ENCODE data around the gene VAPA. TPM values are rescaled to one million over a fixed set of nuclear protein-coding genes. Genes with fewer than 3 reads are reported as not detected.

VAPA gene
- total RNA-seq, 1 experiment from 2014 or later = 444 TPM

DNA sequence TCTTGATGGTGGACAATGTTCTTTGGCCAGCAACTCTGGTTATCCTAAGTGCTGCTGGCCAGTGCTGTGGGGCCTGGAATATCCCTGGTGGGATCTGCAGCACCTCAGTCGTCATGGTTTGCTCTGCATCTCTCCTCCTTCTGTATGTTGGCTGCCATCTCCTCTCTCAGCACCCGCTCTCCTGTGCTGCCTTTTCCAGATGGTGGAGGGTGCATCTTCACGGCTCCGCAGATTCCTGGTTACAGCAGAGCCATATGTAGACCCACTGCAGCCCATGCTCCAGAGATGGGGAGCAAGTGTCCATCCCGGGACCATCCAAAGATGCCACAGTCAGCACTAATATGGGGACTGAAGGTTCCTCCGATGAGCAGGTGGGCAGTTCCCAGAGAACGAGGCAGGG lies 90.0 kb downstream of the VAPA start:
- Histone ChIP-seq H3K4me3 (no peak overlapping the region), H3K27me3 (replicated peaks) (no peaks in the 10 kb centered on the region), H3K9me3 (replicated peaks) (no peaks in the 10 kb centered on the region), H3K27ac (no peak overlapping the region), H3K4me1 (replicated peaks) (no peaks in the 10 kb centered on the region), H3K36me3 (no peaks in the 10 kb centered on the region)
- no peak for DNase-seq (ENCODE audit: low read depth in 1 of 2, low spot score in 2 of 2)

DNA sequence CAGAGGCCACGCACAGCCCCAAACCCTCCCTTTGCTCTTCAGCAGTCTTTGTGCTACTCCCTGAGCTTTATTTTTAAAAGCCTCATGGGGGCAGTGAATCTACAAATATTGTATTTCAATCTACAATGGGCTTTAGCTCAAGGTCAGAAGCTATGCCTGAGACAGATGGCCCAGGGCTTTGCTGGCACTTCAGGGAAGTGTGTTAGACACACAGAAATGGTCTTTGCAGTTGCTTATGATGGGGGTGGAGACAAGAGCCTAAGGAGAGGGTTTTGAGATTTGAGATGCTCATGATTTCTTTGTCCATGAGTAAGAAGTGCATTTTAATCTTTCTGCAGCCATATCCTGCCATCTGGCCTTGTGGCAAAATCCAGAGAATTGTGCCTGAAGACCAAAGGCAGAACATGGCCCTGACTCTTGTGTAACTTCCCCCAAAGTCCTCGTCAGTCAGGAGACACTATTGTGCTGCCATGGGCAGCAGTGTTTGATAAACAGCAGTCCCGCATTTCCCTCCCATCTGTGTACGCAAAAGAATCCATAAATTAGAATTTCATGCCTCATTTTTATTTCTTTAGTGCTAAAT lies 92.6 kb downstream of the VAPA start:
- Histone ChIP-seq H3K36me3 (no peaks in the 10 kb centered on the region), H3K27ac (no peak overlapping the region), H3K27me3 (replicated peaks) (no peaks in the 10 kb centered on the region), H3K9me3 (replicated peaks) (no peaks in the 10 kb centered on the region), H3K4me3 (no peak overlapping the region), H3K4me1 (replicated peaks) (peaks cover 19% of the 10 kb centered on the region)
- no peak for DNase-seq (ENCODE audit: low read depth in 1 of 2, low spot score in 2 of 2)

DNA sequence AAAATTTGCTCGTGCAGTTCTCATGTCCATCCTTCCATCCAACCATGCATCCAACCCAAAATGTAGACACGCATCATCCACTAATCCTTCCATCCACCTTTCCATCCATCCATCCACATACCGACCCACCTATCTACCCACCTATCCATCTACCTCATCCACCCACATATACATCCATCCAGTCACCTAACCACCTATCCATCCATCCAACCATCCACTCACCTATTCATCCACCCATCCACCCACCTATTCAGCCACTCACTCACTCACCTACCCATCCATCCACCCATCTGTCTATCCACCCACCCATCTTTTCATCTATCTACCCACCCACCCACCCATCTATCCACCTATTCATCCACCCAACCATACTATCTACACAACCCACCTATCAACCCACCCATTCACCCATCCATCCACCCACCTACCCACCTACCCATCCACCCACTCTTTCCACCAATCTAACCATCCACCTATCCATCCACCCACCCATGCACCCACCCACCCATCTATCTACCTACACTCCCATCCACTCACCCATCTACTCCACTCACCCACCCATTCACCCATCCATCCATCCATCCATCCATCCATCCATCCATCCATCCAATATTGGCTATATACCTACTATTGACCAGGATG lies 94.3 kb downstream of the VAPA start:
- Histone ChIP-seq H3K9me3 (replicated peaks) (no peaks in the 10 kb centered on the region), H3K27ac (no peak overlapping the region), H3K4me1 (replicated peaks) (peaks cover 21% of the 10 kb centered on the region), H3K4me3 (no peak overlapping the region), H3K36me3 (no peaks in the 10 kb centered on the region), H3K27me3 (replicated peaks) (no peaks in the 10 kb centered on the region)
- DNase-seq (ENCODE audit: low read depth in 1 of 2, low spot score in 2 of 2) = no peak

Other genes with a start within 250 kb of the VAPA start
- gene RAB31, start 205.7 kb upstream of the VAPA start, total RNA-seq (2014; rRNA removed; shearing (Covaris generic)) = 58.9 and 72.2 TPM in 2 replicates
- 0.05 TPM in 1 of 2 replicates, not detected in the other for gene TXNDC2, start 28.0 kb upstream of the VAPA start, total RNA-seq (2014; rRNA removed; shearing (Covaris generic))

Data from SJSA1 (cell line).